A172 (cell line): Measurements from ENCODE around the gene CITED2. TPM values are rescaled to one million over a fixed set of nuclear protein-coding genes. Genes with fewer than 3 reads are reported as not detected.

Experiments used
- DNase-seq: peaks from one replicate; pipeline ENCODE4 v3.0.0-alpha.2; 2015; ENCODE audit warnings: low spot score
- total RNA-seq: library from RNA; depleted of rRNA; stranded (reverse); fragments of >200 nt; shearing (Covaris generic); gene quantifications from 2 replicates; pipeline ENCODE4 v1.2.3, GENCODE V29; 2014

The CITED2 gene
- total RNA-seq, 1 experiment from 2014 or later: 169 TPM

DNA sequence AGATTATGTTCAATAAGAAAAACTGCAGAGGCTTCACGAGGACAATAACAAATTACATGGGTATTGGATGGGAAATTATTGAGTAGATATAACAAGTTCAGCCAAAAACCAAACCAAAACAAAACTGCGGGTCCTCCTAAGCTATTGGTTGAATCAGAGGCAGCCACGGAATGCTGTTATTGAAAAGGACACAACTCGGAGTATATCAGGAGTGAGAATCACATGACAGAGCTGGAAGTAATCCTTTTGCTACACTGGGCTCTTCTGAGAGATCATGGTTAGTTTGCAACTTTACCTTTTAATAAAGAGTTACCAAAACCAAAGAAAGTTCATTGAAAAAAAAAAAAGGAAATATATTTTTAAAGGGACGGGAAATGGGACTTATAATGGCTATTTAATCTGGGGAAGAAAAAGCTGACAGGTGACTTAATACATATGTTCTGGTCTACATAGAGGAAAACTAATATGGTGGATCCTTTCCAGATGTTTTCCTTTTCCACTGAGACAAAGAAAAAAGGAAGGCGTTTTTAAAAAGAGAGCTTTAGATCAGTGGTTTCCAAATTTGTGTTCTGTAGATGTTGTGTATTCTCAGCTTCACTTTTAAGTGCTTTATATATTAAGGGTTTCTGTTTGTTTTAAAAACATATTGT lies 6.9 kb upstream of the CITED2 start:
- no peak for DNase-seq

GRCh38 chr6:139380611-139381010 lies 6.2 kb upstream of the CITED2 start:
- no peak for DNase-seq

- no peak for DNase-seq
Measured at GRCh38 chr6:139380168-139380567, 5.7 kb upstream of the CITED2 start.

DNA sequence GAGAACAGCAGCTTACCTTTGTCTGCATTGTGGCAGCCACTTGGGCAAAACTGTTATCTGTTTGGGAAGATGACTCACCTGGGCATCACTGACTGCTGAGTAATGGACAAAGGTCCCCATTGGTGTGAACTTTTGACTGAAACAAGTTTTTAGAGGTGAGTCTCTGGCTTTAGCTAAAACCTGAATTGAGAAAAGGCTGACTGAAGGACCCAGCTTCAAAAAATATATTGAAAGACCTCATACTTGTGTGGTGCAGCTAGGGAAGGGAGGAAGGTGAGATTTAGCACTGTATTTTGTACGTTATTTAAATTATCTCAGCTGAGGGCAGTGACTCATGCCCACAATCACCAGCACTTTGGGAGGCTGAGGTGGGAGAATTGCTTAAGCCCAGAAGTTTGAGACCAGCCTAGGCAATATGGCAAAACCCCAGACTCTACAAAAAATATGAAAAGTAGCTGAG lies 4.5 kb upstream of the CITED2 start:
- peak; percentile 71 for DNase-seq

GRCh38 chr6:139378226-139378625 lies 3.8 kb upstream of the CITED2 start:
- DNase-seq: no peak

GRCh38 chr6:139376604-139377218 lies 2.3 kb upstream of the CITED2 start:
- DNase-seq: peak; percentile 53

DNA sequence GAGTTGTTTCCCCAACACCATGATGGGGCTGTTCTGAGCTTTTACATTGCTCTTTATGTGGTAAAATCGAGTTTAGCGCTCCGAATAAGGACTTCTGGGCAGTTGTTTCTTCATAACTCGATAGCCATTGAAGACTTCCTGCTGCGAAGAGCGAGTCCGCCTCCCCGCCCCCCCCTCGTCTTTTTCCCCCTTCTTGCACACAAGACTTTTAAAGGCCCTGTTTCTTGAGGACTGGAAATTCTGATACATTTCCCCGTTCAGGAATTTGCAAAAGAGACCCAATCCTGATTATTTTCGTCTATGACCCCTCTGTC lies 1.5 kb upstream of the CITED2 start:
- DNase-seq: peak; percentile 29

DNA sequence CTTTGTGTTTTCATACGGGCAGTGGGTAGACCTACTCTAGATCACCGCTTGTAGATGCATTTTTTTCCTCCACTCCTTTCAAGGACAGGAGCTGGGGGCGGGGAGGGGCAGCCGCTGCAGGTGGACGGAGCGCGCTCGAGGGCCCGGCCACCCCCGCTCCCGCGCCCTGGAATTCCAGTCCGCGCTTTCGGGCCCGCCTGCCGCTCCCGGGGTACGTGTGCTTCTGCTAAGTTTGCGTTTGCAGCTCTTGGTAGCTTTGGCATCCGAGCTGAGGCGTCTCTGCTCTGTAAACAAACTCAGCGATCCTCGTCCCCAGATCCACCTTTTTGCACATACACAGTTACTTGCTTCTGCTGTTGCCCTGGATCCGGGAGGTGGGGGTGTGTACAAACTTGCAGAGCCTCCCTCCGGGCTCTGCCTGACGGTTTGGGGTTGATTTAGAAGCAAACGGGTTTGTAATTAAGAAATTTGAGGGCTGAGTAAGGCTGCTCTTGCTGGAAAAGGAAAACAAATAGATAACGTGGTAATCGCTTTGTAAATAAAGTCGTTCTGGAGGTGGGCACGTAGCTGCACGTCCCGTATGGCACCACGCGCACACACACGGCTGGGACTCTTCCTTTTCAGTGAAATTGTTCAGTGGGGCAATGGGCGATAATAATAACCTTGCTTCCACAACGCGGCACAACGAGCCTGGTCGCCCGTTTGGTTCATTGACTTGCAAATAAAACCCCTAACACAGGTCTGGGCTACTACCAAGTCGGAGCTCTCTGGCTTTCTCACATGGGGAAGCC lies 973 bp upstream of the CITED2 start:
- peak; percentile 94 for DNase-seq

DNA sequence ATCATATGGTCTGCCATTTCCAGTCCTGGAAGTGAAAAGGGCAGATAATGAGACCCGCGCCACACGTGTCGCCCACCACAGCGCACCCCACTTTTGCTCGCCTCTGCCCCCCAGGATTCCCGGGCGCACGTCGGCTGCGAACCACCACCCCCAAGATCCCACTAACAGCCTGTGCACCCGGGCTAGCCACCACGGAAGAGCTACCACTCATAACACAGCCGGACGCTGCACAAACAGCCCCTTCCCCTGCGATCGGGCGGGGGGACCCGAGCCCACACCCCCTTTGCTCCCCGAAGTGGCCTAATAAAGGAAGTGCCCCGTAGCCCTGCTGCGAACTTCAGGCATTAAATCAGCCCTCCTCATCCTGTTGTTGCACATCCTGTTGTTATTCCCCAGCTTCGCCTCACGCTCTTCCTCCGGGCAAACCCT lies 506 bp downstream of the CITED2 start:
- DNase-seq: peak; percentile 71

DNA sequence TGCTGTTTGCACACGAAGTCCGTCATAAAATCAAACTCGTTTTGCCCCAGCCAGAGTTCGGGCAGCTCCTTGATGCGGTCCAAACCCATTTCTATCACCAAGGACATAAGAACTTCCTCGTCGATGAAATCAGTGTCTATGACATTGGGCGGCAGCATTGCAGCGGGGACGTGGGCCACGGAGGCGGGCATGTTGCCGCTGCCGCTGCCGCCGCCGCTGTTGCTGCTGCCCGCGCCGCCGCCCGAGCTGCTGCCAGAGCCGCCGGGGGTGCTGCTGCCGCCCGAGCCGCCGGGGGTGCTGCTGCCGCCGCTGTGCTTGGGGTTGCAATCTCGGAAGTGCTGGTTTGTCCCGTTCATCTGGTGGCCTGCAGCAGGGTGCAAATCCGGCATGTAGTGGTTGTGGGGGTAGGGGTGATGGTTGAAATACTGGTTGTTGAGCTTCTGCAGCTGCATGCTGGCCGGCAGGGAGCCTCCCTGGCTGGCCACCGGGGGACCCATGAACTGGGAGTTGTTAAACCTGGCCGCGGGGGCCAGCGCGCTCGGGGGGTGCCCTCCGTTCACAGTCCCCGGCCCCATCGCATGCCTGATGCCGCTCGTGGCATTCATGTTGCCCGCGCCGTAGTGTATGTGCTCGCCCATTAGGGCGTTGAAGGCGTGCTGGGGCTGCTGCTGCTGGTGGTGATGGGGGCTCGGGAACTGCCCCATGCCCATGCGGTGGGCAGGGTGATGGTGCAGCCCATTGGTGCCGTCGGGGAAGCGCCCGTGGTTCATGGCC lies 1.1 kb downstream of the CITED2 start:
- peak; percentile 28 for DNase-seq

GRCh38 chr6:139372326-139373153 lies 1.9 kb downstream of the CITED2 start:
- DNase-seq: peak; percentile 13

DNA sequence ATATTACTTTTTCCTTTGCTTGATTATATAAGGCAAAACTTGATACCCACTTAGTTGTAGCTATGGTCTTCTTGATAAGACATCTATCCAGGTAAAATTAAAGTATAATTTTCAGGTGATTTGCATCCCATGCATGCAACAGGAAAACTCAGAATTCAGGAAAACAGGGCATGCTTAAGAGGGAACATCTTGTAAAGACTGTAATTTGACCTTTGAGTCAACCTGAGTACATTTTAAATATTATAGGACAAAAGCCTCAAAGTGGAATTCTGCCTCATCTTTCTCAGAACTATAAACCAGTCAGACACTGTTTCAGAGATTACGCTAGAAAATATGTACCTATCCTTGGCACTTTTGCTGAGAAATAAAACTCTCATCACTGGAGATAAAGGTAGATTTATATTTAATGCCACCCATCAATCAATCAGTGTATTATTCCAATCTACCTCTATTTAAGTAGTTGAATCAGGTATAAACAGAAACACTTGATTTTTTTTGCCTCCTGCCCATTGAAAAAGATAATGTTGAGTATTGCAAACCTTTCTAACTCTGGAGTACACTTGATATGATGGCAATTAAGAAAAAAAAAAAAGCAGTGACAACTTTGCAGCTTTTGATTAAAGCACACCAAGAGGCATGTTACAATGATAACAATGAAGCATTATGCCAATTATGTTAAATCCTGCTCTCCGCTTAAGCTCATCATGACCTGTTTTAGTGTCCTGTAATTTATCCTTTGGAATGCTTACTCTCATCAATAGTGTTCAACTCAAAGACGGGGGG lies 2.8 kb downstream of the CITED2 start:
- DNase-seq: peak; percentile 11

DNA sequence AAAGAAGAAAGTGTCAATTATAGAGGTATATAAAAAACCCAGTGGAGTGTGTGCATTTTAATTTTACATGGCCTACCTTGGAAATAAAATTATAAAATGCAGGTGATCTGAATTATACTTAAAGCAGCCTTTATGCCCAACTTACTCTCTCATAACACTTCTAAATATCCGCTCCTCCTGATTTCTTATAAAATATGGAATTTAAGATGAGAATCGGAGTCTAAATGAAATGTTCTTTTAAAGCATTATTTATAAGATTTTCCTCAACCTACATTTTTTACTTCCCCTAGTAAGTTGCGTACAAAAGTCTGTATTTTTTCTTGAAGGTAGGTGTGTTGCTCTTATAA lies 3.5 kb downstream of the CITED2 start:
- DNase-seq: no peak

DNA sequence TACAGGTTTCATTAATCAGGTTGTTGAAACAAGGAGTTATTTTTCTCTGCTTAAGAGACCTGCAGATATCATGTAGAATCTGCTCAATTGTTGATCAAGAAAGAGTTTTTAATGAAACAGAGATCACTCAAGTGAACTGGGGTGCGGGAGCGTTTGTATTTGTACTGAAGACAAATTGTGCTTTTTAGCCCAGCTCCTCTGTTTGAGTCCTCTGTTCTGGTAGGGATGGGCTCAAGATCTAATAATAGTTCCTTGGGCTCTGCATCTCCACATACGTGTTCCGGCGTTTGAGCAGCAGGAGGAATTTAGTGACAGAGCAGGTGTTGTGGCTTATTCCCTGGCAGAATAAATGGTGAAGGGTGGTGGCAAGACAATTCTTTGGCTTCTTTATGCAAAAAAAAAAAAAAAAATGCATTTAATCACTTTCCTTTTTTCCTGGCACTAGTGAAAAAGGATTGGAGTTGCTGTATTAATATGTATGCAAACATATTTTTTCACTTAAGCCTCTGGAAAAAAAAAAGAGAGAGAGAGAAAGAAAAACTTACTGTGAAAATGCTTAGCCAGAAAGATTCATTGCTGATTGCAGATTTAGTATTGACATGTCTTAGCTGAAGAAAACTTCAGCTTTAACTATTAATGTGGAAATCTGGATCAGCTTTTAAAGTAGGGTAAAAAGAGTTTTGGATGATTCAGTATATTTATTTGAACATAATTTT lies 4.0 kb downstream of the CITED2 start:
- peak; percentile 59 for DNase-seq

- DNase-seq: peak; percentile 70
Measured at GRCh38 chr6:139369568-139370282, 4.7 kb downstream of the CITED2 start.

DNA sequence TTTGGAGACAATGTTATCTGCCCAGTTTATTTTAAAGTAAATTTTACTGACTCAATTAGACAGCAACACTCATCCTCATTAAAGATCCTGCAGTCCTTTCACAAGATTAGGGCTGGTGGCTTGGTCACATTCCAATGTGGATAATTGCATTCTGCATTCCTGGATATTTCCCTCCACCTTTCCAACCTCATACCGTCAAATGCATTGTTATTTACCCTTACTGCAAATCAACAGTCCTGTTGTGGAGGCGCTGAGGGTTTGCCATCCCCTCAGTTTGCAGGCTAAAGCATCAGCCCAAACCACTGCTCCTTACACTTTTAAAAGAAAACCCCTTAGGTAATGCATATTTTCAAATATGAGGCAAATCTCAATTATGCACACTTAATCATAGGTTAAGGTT lies 5.4 kb downstream of the CITED2 start:
- peak; percentile 73 for DNase-seq

DNA sequence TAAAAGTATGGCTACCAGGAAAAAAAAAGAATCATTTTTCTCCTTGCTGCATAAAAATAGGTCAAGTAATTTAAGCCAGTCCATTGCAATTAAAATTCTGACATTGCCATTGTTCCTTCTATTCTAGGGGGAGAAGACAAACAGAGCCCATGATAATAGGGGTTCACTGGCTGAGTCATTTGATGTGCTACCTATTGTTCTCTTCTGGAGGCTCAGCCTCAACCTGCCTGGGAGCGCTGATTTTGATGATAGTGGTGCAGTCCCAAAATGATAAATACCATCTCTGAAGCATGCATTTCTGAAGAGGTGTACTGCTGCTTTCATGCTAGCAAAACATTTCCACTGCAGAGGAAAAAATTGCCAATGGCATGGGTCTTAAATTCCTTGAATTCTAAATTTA lies 5.8 kb downstream of the CITED2 start:
- no peak for DNase-seq

- peak; percentile 53 for DNase-seq
Measured at GRCh38 chr6:139367810-139368351, 6.6 kb downstream of the CITED2 start.

- no peak for DNase-seq
Measured at GRCh38 chr6:139364982-139365379, 9.5 kb downstream of the CITED2 start.
